Uterus (tissue), 2 donors: ENCODE results near the gene STAB2.

Experiments
- POLR2A ChIP-seq, 2 donors: fragments of 450-650 bp; IDR thresholded peaks; one replicate each; pipeline ENCODE4 v1.6.1; 2016; ENCODE audit warnings: antibody characterized with exemption in 2 of 2, mild to moderate bottlenecking in 1 of 2, moderate library complexity in 1 of 2
- TF ChIP-seq, protein P1 (sequence below), 4 experiments: fragments of 200-600 bp in 2 of 4; fragments of 450-650 bp in 2 of 4; sonication (generic) in 2 of 4; IDR thresholded peaks; one replicate each; pipeline ENCODE4 v1.5.1; 2016 to 2019; ENCODE audit warnings: antibody characterized with exemption in 4 of 4, mild to moderate bottlenecking in 2 of 4, moderate library complexity in 1 of 4

DNA sequence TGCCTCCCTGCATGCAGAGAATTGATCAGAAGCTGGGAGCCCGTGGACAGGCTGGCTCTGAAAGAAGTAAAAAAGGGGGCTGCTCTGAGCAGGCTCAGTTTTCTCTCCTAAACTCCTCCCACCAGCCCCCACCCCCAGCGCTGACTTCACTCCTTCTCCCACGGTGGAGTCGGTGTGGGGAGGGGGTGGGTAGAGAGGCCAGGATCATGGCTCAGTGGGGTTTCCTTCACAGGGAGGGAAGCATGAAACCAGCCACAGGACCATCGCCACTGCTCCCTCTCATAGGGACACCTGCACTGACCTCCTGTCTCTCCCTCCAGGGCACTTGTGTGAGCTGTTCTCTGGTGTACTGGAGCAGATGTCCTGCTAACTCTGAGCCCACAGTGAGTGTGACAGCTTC lies 78.9 kb downstream of the STAB2 start:
- TF ChIP-seq, protein P1, sequence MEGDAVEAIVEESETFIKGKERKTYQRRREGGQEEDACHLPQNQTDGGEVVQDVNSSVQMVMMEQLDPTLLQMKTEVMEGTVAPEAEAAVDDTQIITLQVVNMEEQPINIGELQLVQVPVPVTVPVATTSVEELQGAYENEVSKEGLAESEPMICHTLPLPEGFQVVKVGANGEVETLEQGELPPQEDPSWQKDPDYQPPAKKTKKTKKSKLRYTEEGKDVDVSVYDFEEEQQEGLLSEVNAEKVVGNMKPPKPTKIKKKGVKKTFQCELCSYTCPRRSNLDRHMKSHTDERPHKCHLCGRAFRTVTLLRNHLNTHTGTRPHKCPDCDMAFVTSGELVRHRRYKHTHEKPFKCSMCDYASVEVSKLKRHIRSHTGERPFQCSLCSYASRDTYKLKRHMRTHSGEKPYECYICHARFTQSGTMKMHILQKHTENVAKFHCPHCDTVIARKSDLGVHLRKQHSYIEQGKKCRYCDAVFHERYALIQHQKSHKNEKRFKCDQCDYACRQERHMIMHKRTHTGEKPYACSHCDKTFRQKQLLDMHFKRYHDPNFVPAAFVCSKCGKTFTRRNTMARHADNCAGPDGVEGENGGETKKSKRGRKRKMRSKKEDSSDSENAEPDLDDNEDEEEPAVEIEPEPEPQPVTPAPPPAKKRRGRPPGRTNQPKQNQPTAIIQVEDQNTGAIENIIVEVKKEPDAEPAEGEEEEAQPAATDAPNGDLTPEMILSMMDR (IDR thresholded peaks at IDR 0.05), result no peak
- no peak for TF ChIP-seq POLR2A (IDR thresholded peaks at IDR 0.05)
